BJ (cell line): ENCODE results near the gene NAT8L. TPM values are rescaled to one million over a fixed set of nuclear protein-coding genes. Genes with fewer than 3 reads are reported as not detected.

Experiments used
- CTCF ChIA-PET: fragments of 350-600 bp; formaldehyde crosslinking; extraction: SDS; loops from one replicate; lab custom pipeline; 2021; ENCODE audit warnings: antibody characterized with exemption, inconsistent platforms; lab: Yijun Ruan, JAX
- POLR2A ChIA-PET: fragments of 300-600 bp; sonication (Branson Sonifier 250); formaldehyde crosslinking; extraction: SDS; loops from one replicate; lab custom pipeline; 2021; ENCODE audit warnings: antibody characterized with exemption; lab: Charles Lee
- DNase-seq: peaks from one replicate; pipeline ENCODE4 v3.0.0-alpha.2; 2011; ENCODE audit warnings: low read depth
- H3K27me3 ChIP-seq: 2 replicates; pipeline ENCODE4 v1.6.0; 2011; ENCODE audit warnings: low read length; ENCODE audit not compliant: control insufficient read depth, insufficient read depth
- H3K36me3 ChIP-seq: 2 replicates; pipeline ENCODE4 v1.5.1; 2011; ENCODE audit warnings: low read length; ENCODE audit not compliant: control insufficient read depth, insufficient read depth
- H3K4me3 ChIP-seq: 2 replicates; pipeline ENCODE4 v1.5.1; 2011; ENCODE audit warnings: low read depth, mild to moderate bottlenecking, control low read depth, low read length
- CTCF ChIP-seq: IDR thresholded peaks from 2 replicates; pipeline ENCODE4 v1.5.1; 2011; ENCODE audit warnings: low read depth, mild to moderate bottlenecking, control low read depth, inconsistent platforms, low read length, moderate library complexity; ENCODE audit not compliant: insufficient read depth
- polyA plus RNA-seq: library from polyadenylated mRNA; depleted of rRNA; stranded (reverse); fragments of >200 nt; gene quantifications from 2 replicates; pipeline ENCODE4 v1.2.3, GENCODE V29; 2011

Gene NAT8L
- polyA plus RNA-seq, 1 experiment = 0.04 TPM

DNA sequence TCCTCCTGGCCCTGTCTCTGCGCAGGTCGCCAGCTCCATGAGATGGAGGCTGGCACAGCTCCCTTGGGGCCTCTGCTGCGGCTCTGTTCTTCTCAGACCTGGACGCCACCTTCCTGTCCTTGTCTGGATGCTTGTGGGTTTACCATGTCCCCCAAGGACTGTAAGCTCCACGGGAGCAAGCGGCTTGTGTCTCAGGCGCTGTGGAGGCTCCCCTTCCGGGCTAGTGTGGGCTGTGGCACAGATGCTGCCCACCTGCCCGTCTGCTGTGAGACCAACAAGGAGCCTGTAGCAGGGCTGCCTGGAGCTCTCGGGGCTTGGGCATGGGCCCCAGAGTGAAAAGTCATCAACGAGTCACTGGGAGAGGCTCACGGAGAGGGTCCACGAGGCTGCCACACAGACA is 25.2 kb downstream of the NAT8L start:
- Histone ChIP-seq H3K27me3 (no peaks in the 10 kb centered on the region; the same call in 1 of the 2 replicates), H3K36me3 (no peaks in the 10 kb centered on the region), H3K4me3 (no peak overlapping the region)
- ChIA-PET POLR2A (no interaction called here), CTCF (no interaction called here)
- DNase-seq = no peak
- TF ChIP-seq CTCF = no peak

- no peaks in the 10 kb centered on the region; the same call in none of the 2 replicates for H3K27me3 ChIP-seq
- H3K4me3 ChIP-seq = no peak overlapping the region
- DNase-seq = no peak
- no peaks in the 10 kb centered on the region for H3K36me3 ChIP-seq
- ChIA-PET POLR2A (no interaction called here), CTCF (no interaction called here)
- TF ChIP-seq CTCF = no peak
Measured at GRCh38 chr4:2085496-2085901, 26.4 kb downstream of the NAT8L start.

GRCh38 chr4:2087170-2087569 is 28.0 kb downstream of the NAT8L start:
- TF ChIP-seq CTCF = 0 out of 2 replicates have a peak, but pooled peaks have one; percentile 19
- ChIA-PET CTCF (no interaction called here), POLR2A (no interaction called here)
- no peaks in the 10 kb centered on the region for H3K36me3 ChIP-seq
- peaks cover 2% of the 10 kb centered on the region for H3K27me3 ChIP-seq
- DNase-seq = no peak
- no peak overlapping the region for H3K4me3 ChIP-seq

DNA sequence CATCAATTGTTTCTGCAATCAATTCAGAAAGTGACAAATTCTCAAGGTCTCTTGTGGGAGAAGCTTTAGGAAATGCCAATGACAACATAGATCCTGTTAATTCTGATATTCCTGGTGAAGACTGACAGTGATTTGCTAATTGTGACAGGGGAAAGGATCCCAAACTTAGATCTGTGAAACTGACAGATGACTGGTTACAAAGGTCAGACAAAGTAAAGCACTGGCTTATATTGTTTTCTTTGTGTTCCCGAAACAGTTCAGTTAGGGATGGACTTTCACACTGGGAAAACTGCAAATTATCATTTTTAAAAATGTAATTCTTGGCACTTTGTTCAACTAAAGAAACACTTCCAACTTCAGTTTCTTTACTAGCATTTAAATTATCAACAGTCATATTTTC is 30.1 kb downstream of the NAT8L start:
- no peak for DNase-seq
- no peaks in the 10 kb centered on the region for H3K36me3 ChIP-seq
- no peak for TF ChIP-seq CTCF
- POLR2A ChIA-PET = no interaction called here
- H3K27me3 ChIP-seq = peaks cover 2% of the 10 kb centered on the region
- CTCF ChIA-PET = no interaction called here
- no peak overlapping the region for H3K4me3 ChIP-seq

DNA sequence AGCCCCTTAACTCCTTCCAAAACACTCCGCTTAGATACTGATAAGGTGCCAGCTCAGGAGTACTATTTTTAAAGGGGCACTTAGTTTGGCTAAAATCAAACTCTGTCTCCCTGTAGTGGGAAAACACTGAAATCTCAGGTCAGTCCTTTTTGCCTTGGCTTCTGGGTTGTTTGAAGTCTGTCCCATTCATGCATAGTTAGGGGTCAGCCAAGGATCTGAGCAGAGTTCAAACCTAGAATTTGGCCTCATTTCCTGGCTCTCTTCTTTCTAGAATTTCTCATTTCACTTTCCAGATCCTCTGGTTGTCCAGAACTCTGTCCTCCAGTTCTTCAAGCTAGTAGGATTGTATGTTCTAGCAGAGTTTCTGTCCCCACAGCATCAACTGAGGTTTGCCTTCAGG is 31.5 kb downstream of the NAT8L start:
- DNase-seq = no peak
- Histone ChIP-seq H3K4me3 (no peak overlapping the region), H3K27me3 (peaks cover 2% of the 10 kb centered on the region), H3K36me3 (no peaks in the 10 kb centered on the region)
- TF ChIP-seq CTCF = no peak
- CTCF ChIA-PET = no interaction called here
- POLR2A ChIA-PET = no interaction called here
